ENCODE measurements around the gene IPO9. TPM values are rescaled to one million over a fixed set of nuclear protein-coding genes. Genes with fewer than 3 reads are reported as not detected.

The IPO9 gene
- 32.5 to 38.9 TPM (median 35.8 TPM) in 3 replicates for polyA plus RNA-seq
- 6.8 TPM for polyA plus RNA-seq (2011; ENCODE audit: low read depth)
- 20.0 and 29.8 TPM in 2 replicates for polyA plus RNA-seq (2011; cell fraction: cytosol; rRNA removed)
- polyA plus RNA-seq (2011; cell fraction: nucleus; rRNA removed) = 47.8 and 64.0 TPM in 2 replicates
- polyA plus RNA-seq (2012; ENCODE audit: low replicate concordance) = 14.2 and 31.1 TPM in 2 replicates
- polyA minus RNA-seq = 36.4 to 50.5 TPM (median 41.4 TPM) in 3 replicates
- polyA minus RNA-seq (2011; cell fraction: cytosol; rRNA and poly(A)+ RNA removed) = 23.4 TPM
- 21.1 and 42.0 TPM in 2 replicates for polyA minus RNA-seq (2011; cell fraction: nucleus; rRNA and poly(A)+ RNA removed)

DNA sequence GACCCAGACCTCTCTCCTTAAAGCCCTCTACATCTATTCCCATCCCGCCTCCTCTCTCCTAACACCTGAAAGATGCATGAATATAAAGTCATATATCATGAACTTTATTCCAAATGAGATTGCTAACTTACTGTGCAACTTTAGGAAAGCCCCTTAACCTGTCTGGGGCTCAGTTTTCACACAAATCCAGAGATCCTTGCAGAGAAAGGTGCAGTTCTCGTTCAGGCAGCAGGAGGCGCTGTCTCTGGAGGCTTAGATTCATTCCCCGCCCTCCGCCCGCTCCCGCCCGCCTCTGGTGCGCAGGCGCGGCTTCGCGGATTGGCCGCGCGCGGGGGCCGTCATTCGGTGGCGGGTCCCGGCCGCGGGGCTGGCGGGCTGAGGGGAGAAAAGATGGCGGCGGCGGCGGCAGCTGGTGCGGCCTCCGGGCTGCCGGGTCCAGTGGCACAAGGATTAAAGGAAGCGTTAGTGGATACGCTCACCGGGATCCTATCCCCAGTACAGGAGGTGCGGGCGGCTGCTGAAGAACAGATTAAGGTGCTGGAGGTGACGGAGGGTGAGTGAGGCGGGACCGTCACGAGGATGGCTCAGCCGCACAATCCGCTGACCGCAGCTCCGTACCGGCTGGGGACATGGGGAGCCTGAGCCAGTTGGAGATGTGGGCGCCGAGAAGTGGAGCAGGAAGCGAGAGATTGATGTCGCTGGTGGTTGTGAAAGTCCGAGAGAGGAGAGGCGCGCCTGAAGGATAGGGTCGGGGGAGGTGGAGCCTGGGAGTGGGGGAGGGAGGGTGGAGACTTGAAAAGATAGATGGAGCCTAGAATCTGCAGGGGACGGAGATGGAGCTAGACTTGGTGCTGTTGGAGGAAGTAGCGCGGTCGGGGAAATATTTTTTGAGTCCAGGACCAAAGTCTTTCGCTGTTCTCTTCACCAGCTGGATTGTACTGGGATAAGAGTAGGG is at the start of gene IPO9:
IPO9 (plus strand) TSS at position 338 of the 955 bp plus-strand sequence; CDS start at position 391, 53 bp downstream.
- Histone ChIP-seq H3K4me1 (ENCODE audit: control insufficient read depth, extremely low read depth, insufficient read depth, low read length) (peaks cover 8% of the 10 kb centered on the region), H3K9ac (ENCODE audit: control insufficient read depth, extremely low read depth, insufficient read depth, low read length) (peak within 1 kb of the TSS; percentile 98), H2AFZ (ENCODE audit: control insufficient read depth, low read length) (peak within 1 kb of the TSS; percentile 99), H3K4me2 (ENCODE audit: control insufficient read depth, extremely low read depth, insufficient read depth, low read depth, low read length) (peak within 1 kb of the TSS; percentile 91), H3K79me2 (ENCODE audit: control insufficient read depth, insufficient read depth, low read length) (peaks cover 50% of the 10 kb centered on the region), H4K20me1 (ENCODE audit: control insufficient read depth, extremely low read depth, insufficient read depth, low read length) (peaks cover 4% of the 10 kb centered on the region), H3K27ac (ENCODE audit: control insufficient read depth, insufficient read depth, low read length) (peak within 1 kb of the TSS; percentile 94), H3K27me3 (ENCODE audit: control insufficient read depth, extremely low read depth, insufficient read depth, low read length) (no peaks in the 10 kb centered on the region), H3K9me3 (ENCODE audit: control insufficient read depth, low read depth, low read length) (no peaks in the 10 kb centered on the region), H3K4me3 (ENCODE audit: control insufficient read depth in 2 of 3, extremely low read depth in 1 of 3, insufficient read depth in 2 of 3, low read depth in 1 of 3, low read length in 3 of 3) (peak within 1 kb of the TSS; percentile 81 to 98 (median 96)), H3K9me1 (ENCODE audit: control insufficient read depth, extremely low read depth, insufficient read depth, low read length) (no peaks in the 10 kb centered on the region), H3K36me3 (ENCODE audit: control insufficient read depth in 2 of 2, extremely low read depth in 1 of 2, insufficient read depth in 2 of 2, low read length in 2 of 2) (no peaks in the 10 kb centered on the region)
- TF ChIP-seq, protein P1, sequence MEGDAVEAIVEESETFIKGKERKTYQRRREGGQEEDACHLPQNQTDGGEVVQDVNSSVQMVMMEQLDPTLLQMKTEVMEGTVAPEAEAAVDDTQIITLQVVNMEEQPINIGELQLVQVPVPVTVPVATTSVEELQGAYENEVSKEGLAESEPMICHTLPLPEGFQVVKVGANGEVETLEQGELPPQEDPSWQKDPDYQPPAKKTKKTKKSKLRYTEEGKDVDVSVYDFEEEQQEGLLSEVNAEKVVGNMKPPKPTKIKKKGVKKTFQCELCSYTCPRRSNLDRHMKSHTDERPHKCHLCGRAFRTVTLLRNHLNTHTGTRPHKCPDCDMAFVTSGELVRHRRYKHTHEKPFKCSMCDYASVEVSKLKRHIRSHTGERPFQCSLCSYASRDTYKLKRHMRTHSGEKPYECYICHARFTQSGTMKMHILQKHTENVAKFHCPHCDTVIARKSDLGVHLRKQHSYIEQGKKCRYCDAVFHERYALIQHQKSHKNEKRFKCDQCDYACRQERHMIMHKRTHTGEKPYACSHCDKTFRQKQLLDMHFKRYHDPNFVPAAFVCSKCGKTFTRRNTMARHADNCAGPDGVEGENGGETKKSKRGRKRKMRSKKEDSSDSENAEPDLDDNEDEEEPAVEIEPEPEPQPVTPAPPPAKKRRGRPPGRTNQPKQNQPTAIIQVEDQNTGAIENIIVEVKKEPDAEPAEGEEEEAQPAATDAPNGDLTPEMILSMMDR (optimal IDR thresholded peaks at IDR 0.05 in 1 of 3, IDR thresholded peaks at IDR 0.05 in 1 of 3, conservative IDR thresholded peaks at IDR 0.05 in 1 of 3; ENCODE audit: extremely low read depth in 1 of 3, insufficient read depth in 2 of 3, low read length in 3 of 3) = peak; percentile 86 to 96 (median 87)
- TF ChIP-seq EZH2 (IDR thresholded peaks at IDR 0.05; ENCODE audit: low read length) = no peak
- dilution Hi-C loops (cut with MboI; ENCODE audit: extremely low pct_ligation_motif_present, low sequenced_read_pairs) = no loop called here
- FAIRE-seq = no peak
- peak; percentile 53 for DNase-seq (ENCODE audit: low read depth, low spot score)

DNA sequence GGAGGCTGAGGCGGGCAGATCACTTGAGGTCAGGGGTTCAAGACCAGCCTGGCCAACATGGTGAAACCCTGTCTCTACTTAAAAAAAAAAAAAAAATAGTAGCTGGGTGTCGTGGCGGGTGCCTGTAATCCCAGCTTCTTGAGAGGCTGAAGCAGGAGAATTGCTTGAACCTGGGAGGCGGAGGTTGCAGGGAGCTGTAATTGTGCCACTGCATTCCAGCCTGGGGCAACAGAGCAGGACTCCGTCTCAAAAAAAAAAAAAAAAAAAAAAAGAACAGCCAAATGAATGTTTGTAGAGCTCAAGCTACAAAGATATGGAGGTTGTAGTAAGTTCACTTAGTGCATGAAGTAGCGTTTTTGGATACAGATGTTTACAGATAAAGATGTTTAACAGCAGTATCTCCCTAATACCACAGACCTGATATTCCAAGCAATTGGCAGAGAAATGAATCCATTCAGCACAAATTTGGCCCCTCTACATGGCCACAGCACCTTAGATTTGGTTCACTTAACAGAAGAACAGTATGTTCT is 49.5 kb upstream of the IPO9 start:
- Histone ChIP-seq H3K9me3 (ENCODE audit: control insufficient read depth, low read depth, low read length) (no peaks in the 10 kb centered on the region), H3K4me1 (ENCODE audit: control insufficient read depth, extremely low read depth, insufficient read depth, low read length) (peaks cover 51% of the 10 kb centered on the region), H3K9me1 (ENCODE audit: control insufficient read depth, extremely low read depth, insufficient read depth, low read length) (no peaks in the 10 kb centered on the region), H3K79me2 (ENCODE audit: control insufficient read depth, insufficient read depth, low read length) (peaks cover 8% of the 10 kb centered on the region), H3K27ac (ENCODE audit: control insufficient read depth, insufficient read depth, low read length) (no peak overlapping the region), H3K9ac (ENCODE audit: control insufficient read depth, extremely low read depth, insufficient read depth, low read length) (no peak overlapping the region), H2AFZ (ENCODE audit: control insufficient read depth, low read length) (no peak overlapping the region), H3K4me2 (ENCODE audit: control insufficient read depth, extremely low read depth, insufficient read depth, low read depth, low read length) (no peak overlapping the region), H3K36me3 (ENCODE audit: control insufficient read depth in 2 of 2, extremely low read depth in 1 of 2, insufficient read depth in 2 of 2, low read length in 2 of 2) (peaks cover 22 to 33% of the 10 kb centered on the region in 2 experiments), H4K20me1 (ENCODE audit: control insufficient read depth, extremely low read depth, insufficient read depth, low read length) (no peaks in the 10 kb centered on the region), H3K4me3 (ENCODE audit: control insufficient read depth in 2 of 3, extremely low read depth in 1 of 3, insufficient read depth in 2 of 3, low read depth in 1 of 3, low read length in 3 of 3) (no peak overlapping the region), H3K27me3 (ENCODE audit: control insufficient read depth, extremely low read depth, insufficient read depth, low read length) (no peaks in the 10 kb centered on the region)
- dilution Hi-C loops (cut with MboI; ENCODE audit: extremely low pct_ligation_motif_present, low sequenced_read_pairs) = loop anchor here (25.0 kb wide), 1 partner anchor 217 kb away; no protein-coding TSS in a partner anchor
- DNase-seq (ENCODE audit: low read depth, low spot score) (no peak), FAIRE-seq (no peak)
- no peak for TF ChIP-seq EZH2 (IDR thresholded peaks at IDR 0.05; ENCODE audit: low read length)
- TF ChIP-seq, protein P1 (optimal IDR thresholded peaks at IDR 0.05 in 1 of 3, IDR thresholded peaks at IDR 0.05 in 1 of 3, conservative IDR thresholded peaks at IDR 0.05 in 1 of 3; ENCODE audit: extremely low read depth in 1 of 3, insufficient read depth in 2 of 3, low read length in 3 of 3) = no peak
